Motor neuron (in vitro differentiated cells): ENCODE results near the gene MAP3K7CL. TPM values are rescaled to one million over a fixed set of nuclear protein-coding genes. Genes with fewer than 3 reads are reported as not detected.

ENCODE experiments used
- ATAC-seq, 8 experiments: fragments of 200-7000 bp; cut with Tn5 transposase; replicated peaks in 6 of 8; 2 replicates each; pipeline ENCODE4 v1.8.0; 2021; ENCODE audit warnings: mild to moderate bottlenecking in 8 of 8, moderate library complexity in 8 of 8
- H3K27ac ChIP-seq, 2 donors: fragments of 250-450 bp; sonication (Bioruptor Pico); 2 replicates each; pipeline ENCODE4 v1.9.0; 2021; ENCODE audit warnings: antibody characterized with exemption in 2 of 2, mild to moderate bottlenecking in 2 of 2, moderate library complexity in 1 of 2
- H3K4me1 ChIP-seq, 2 donors: fragments of 250-450 bp; sonication (Bioruptor Pico); replicated peaks in 1 of 2; 2 replicates each; pipeline ENCODE4 v1.6.1; 2021; ENCODE audit warnings: antibody characterized with exemption in 2 of 2, mild to moderate bottlenecking in 2 of 2, moderate library complexity in 1 of 2
- H3K4me3 ChIP-seq, 5 donors: fragments of 250-450 bp; sonication (Bioruptor Pico); 2 replicates each; pipeline ENCODE4 v1.9.0; 2021; ENCODE audit warnings: antibody characterized with exemption in 5 of 5, mild to moderate bottlenecking in 5 of 5, moderate library complexity in 4 of 5
- WGBS, 10 experiments: fragments of 450-650 bp; shearing (Covaris generic); methylation state at CpG; one replicate each; pipeline ENCODE4 v1.0.0; 2022; 5-methylcytosine and 5-hydroxymethylcytosine counted together
- in situ Hi-C, 9 experiments: fragments of 400-800 bp; cut with MboI; loops; one replicate each; pipeline ENCODE4 v1.15.0; 2021; ENCODE audit warnings: low sequenced_read_pairs in 9 of 9, low pct_unique_long_range_greater_than_20kb in 2 of 9; ENCODE audit not compliant: unreplicated experiment in 9 of 9
- total RNA-seq, 8 experiments: library from RNA; unstranded; fragments of 300-600 nt; gene quantifications; 2 replicates each; pipeline versions ENCODE4 v1.2.3 to v1.2.4, GENCODE V29; 2022

The MAP3K7CL gene
- total RNA-seq, 8 experiments from 2014 or later, result 0.05 to 28.1 (median 0.63) TPM

- Histone ChIP-seq H3K4me1 (no peaks in the 10 kb centered on the region), H3K27ac (no peak overlapping the region), H3K4me3 (no peak overlapping the region)
- in situ Hi-C loops, result loop anchor here in 1 of 9 experiments (25.0 kb wide), 1 partner anchor 732 kb away; no protein-coding TSS in a partner anchor
- ATAC-seq, result peak in 1 of 8 experiments; percentile 62
- WGBS, 10 experiments, result 40 to 100% (median 70%) methylated on average over 1 to 3 of the region's 3 CpGs; no CpG with 5 or more reads in 1 of the 10 experiments
These were observed 25.2 kb upstream of the MAP3K7CL start for GRCh38 chr21:29105218-29105617.

- H3K4me3 ChIP-seq, result no peak overlapping the region
- in situ Hi-C loops, result loop anchor here in 1 of 9 experiments (25.0 kb wide), 1 partner anchor 722 kb away; no protein-coding TSS in a partner anchor
- no peaks in the 10 kb centered on the region for H3K4me1 ChIP-seq
- ATAC-seq, result peak in 3 of 8 experiments; percentile 33 to 96 (median 90)
- no peak overlapping the region for H3K27ac ChIP-seq
- WGBS, 10 experiments, result 29 to 100% (median 47%) methylated on average over 1 to 5 of the region's 5 CpGs; no CpG with 5 or more reads in 3 of the 10 experiments
These were observed 15.5 kb upstream of the MAP3K7CL start for GRCh38 chr21:29114765-29115500.

GRCh38 chr21:29115899-29116298 lies 14.5 kb upstream of the MAP3K7CL start:
- 38 to 100% (median 89%) methylated on average over 1 to 8 of the region's 8 CpGs for WGBS, 10 experiments
- Histone ChIP-seq H3K4me1 (no peaks in the 10 kb centered on the region), H3K4me3 (no peak overlapping the region), H3K27ac (no peak overlapping the region)
- ATAC-seq, result no peak
- in situ Hi-C loops, result loop anchor here in 1 of 9 experiments (25.0 kb wide), 1 partner anchor 721 kb away; no protein-coding TSS in a partner anchor

GRCh38 chr21:29117372-29117955 lies 13.0 kb upstream of the MAP3K7CL start:
- in situ Hi-C loops, result loop anchor here in 1 of 9 experiments (25.0 kb wide), 1 partner anchor 720 kb away; no protein-coding TSS in a partner anchor
- no peaks in the 10 kb centered on the region for H3K4me1 ChIP-seq
- no peak overlapping the region for H3K27ac ChIP-seq
- H3K4me3 ChIP-seq, result no peak overlapping the region
- WGBS, 10 experiments, result 17 to 100% (median 83%) methylated on average over 1 to 3 of the region's 3 CpGs; no CpG with 5 or more reads in 1 of the 10 experiments
- ATAC-seq, result peak in 1 of 8 experiments; percentile 19

GRCh38 chr21:29121759-29122158 lies 8.7 kb upstream of the MAP3K7CL start:
- in situ Hi-C loops, result loop anchor here in 1 of 9 experiments (25.0 kb wide), 1 partner anchor 716 kb away; no protein-coding TSS in a partner anchor
- no peak for ATAC-seq
- WGBS, 10 experiments, result 43 to 100% (median 80%) methylated on average over 1 of the region's 1 CpG; no CpG with 5 or more reads in 3 of the 10 experiments
- H3K4me3 ChIP-seq, result no peak overlapping the region
- H3K4me1 ChIP-seq, result no peaks in the 10 kb centered on the region
- no peak overlapping the region for H3K27ac ChIP-seq

- no peaks in the 10 kb centered on the region for H3K4me1 ChIP-seq
- no peak for ATAC-seq
- H3K4me3 ChIP-seq, result no peak overlapping the region
- in situ Hi-C loops, result loop anchor here in 1 of 9 experiments (25.0 kb wide), 1 partner anchor 713 kb away; no protein-coding TSS in a partner anchor
- no peak overlapping the region for H3K27ac ChIP-seq
These were observed 5.8 kb upstream of the MAP3K7CL start for GRCh38 chr21:29124645-29125044.

GRCh38 chr21:29125191-29125590 lies 5.3 kb upstream of the MAP3K7CL start:
- 80 to 100% (median 100%) methylated on average over 1 of the region's 1 CpG; no CpG with 5 or more reads in 6 of the 10 experiments for WGBS, 10 experiments
- no peaks in the 10 kb centered on the region for H3K4me1 ChIP-seq
- no peak overlapping the region for H3K27ac ChIP-seq
- in situ Hi-C loops, result no loop called here
- no peak for ATAC-seq
- no peak overlapping the region for H3K4me3 ChIP-seq

GRCh38 chr21:29125979-29126378 lies 4.5 kb upstream of the MAP3K7CL start:
- 17 to 100% (median 80%) methylated on average over 1 to 3 of the region's 3 CpGs; no CpG with 5 or more reads in 3 of the 10 experiments for WGBS, 10 experiments
- no peak overlapping the region for H3K4me3 ChIP-seq
- no peak overlapping the region for H3K27ac ChIP-seq
- no peaks in the 10 kb centered on the region for H3K4me1 ChIP-seq
- in situ Hi-C loops, result no loop called here
- ATAC-seq, result no peak

- Histone ChIP-seq H3K27ac (no peak overlapping the region), H3K4me3 (no peak overlapping the region), H3K4me1 (peaks cover 0 to 8% of the 10 kb centered on the region in 2 donors)
- in situ Hi-C loops, result no loop called here
- no peak for ATAC-seq
- WGBS, 10 experiments, result 78 to 100% (median 97%) methylated on average over 1 to 7 of the region's 7 CpGs
These were observed 2.8 kb downstream of the MAP3K7CL start for GRCh38 chr21:29133241-29133640.

GRCh38 chr21:29133796-29134195 lies 3.4 kb downstream of the MAP3K7CL start:
- H3K27ac ChIP-seq, result no peak overlapping the region
- in situ Hi-C loops, result no loop called here
- H3K4me1 ChIP-seq, result peaks cover 0 to 8% of the 10 kb centered on the region in 2 donors
- no peak overlapping the region for H3K4me3 ChIP-seq
- ATAC-seq, result peak in 1 of 8 experiments; percentile 7
- WGBS, 10 experiments, result 57 to 100% (median 86%) methylated on average over 1 to 3 of the region's 5 CpGs; no CpG with 5 or more reads in 3 of the 10 experiments

- no peak overlapping the region for H3K27ac ChIP-seq
- no peak overlapping the region for H3K4me3 ChIP-seq
- peak in 4 of 8 experiments; percentile 15 to 42 (median 24) for ATAC-seq
- H3K4me1 ChIP-seq, result peaks cover 0 to 8% of the 10 kb centered on the region in 2 donors
- in situ Hi-C loops, result no loop called here
These were observed 5.0 kb downstream of the MAP3K7CL start for GRCh38 chr21:29135481-29135880.

- peak in 3 of 8 experiments; percentile 91 to 97 (median 97) for ATAC-seq
- 0 to 88% (median 20%) methylated on average over 1 of the region's 1 CpG; no CpG with 5 or more reads in 2 of the 10 experiments for WGBS, 10 experiments
- no peak overlapping the region for H3K27ac ChIP-seq
- H3K4me1 ChIP-seq, result peaks cover 0 to 8% of the 10 kb centered on the region in 2 donors
- H3K4me3 ChIP-seq, result no peak overlapping the region
- in situ Hi-C loops, result no loop called here
These were observed 5.6 kb downstream of the MAP3K7CL start for GRCh38 chr21:29136033-29136432.

- 5 to 100% (median 70%) methylated on average over 1 to 2 of the region's 2 CpGs; no CpG with 5 or more reads in 1 of the 10 experiments for WGBS, 10 experiments
- in situ Hi-C loops, result no loop called here
- H3K4me1 ChIP-seq, result no peaks in the 10 kb centered on the region
- no peak overlapping the region for H3K4me3 ChIP-seq
- ATAC-seq, result no peak
- H3K27ac ChIP-seq, result no peak overlapping the region
These were observed 14.4 kb downstream of the MAP3K7CL start for GRCh38 chr21:29144736-29145353.
